ENCODE data around the gene PRCC. TPM values are rescaled to one million over a fixed set of nuclear protein-coding genes. Genes with fewer than 3 reads are reported as not detected.

Gene PRCC
- total and polyA plus RNA-seq, 2 of the 4 experiments (the other 2 are of a cell fraction): 10.6 to 59.6 TPM

- H2BK120ac ChIP-seq (ENCODE audit: low read depth, low read length): no peak overlapping the region
- in situ Hi-C loops (cut with MboI; ENCODE audit: low sequenced_read_pairs) (no loop called here), dilution Hi-C loops (cut with HindIII; ENCODE audit: low sequenced_read_pairs, unreplicated experiment) (no loop called here), intact Hi-C loops (cut with micrococcal nuclease) (no loop called here)
- no peak overlapping the region for H2AK9ac ChIP-seq (replicated peaks; ENCODE audit: low read depth, low read length, poor library complexity)
- H4K8ac ChIP-seq (ENCODE audit: low read depth in 2 of 2, low read length in 2 of 2): no peak overlapping the region
- H2AFZ ChIP-seq (replicated peaks; ENCODE audit: low read length, poor library complexity): peak overlapping the region; percentile 65
- whole genome bisulfite sequencing, 2 experiments (ENCODE audit: extremely low coverage in 2 of 2, insufficient read length in 1 of 2): 100% methylated on average over 1 of the region's 18 CpGs; no CpG with 5 or more reads in 1 of the 2 experiments
- H3K9me1 ChIP-seq (ENCODE audit: insufficient read depth, low read length): no peaks in the 10 kb centered on the region
- no peak overlapping the region for H3K18ac ChIP-seq (ENCODE audit: low read depth, low read length)
- H3K14ac ChIP-seq (replicated peaks; ENCODE audit: low read depth, low read length): no peak overlapping the region
- ChIA-PET POLR2A (ENCODE audit: unreplicated experiment) (no interaction called here), CTCF (interaction anchor here (0.6 to 1.9 kb wide), 2 partner anchors 10 to 194 kb away, joined by 3 to 8 read pairs; no protein-coding TSS in a partner anchor)
- H2BK5ac ChIP-seq (ENCODE audit: low read depth, low read length, poor library complexity, severe bottlenecking): no peak overlapping the region
- no peak overlapping the region for H3K4me2 ChIP-seq (ENCODE audit: low read depth, low read length)
- no peak overlapping the region for H3K27ac ChIP-seq (ENCODE audit: insufficient read depth, low read length)
- H2BK15ac ChIP-seq (ENCODE audit: low read depth, low read length): no peak overlapping the region
- no peak overlapping the region for H4K5ac ChIP-seq (ENCODE audit: low read depth, low read length)
- no peak overlapping the region for H3K4me3 ChIP-seq (ENCODE audit: insufficient read depth, low read depth, low read length)
- no peaks in the 10 kb centered on the region for H3K4me1 ChIP-seq (ENCODE audit: control insufficient read depth, insufficient read depth, low read length)
- no peaks in the 10 kb centered on the region for H3K79me1 ChIP-seq (ENCODE audit: low read depth in 1 of 2, low read length in 2 of 2)
- no peak overlapping the region for H2AK5ac ChIP-seq (ENCODE audit: low read depth, low read length)
- no peak for ATAC-seq (ENCODE audit: low read depth)
- peaks cover 62% of the 10 kb centered on the region for H3K27me3 ChIP-seq (ENCODE audit: control insufficient read depth, insufficient read depth, low read length)
- H3K56ac ChIP-seq (ENCODE audit: extremely low read depth, insufficient read depth, low read length): no peak overlapping the region
- no peaks in the 10 kb centered on the region for H3K9me3 ChIP-seq (ENCODE audit: control insufficient read depth, insufficient read depth, low read length)
- no peak for DNase-seq
- H4K20me1 ChIP-seq (ENCODE audit: insufficient read depth, low read length): no peaks in the 10 kb centered on the region
- no peak overlapping the region for H3K9ac ChIP-seq (ENCODE audit: low read depth, low read length)
- TF ChIP-seq CHD1 (IDR thresholded peaks at IDR 0.05; ENCODE audit: low read depth, low read length) (no peak), FOS (IDR thresholded peaks at IDR 0.05; ENCODE audit: low read depth, low read length) (no peak), SMC3 (IDR thresholded peaks at IDR 0.05; ENCODE audit: low read depth, low read length) (no peak), RAD21 (IDR thresholded peaks at IDR 0.05; ENCODE audit: low read length) (no peak), POLR2A (IDR thresholded peaks at IDR 0.05; ENCODE audit: low read depth, low read length) (no peak), MXI1 (IDR thresholded peaks at IDR 0.05; ENCODE audit: borderline replicate concordance, low read depth, low read length) (no peak), RFX5 (IDR thresholded peaks at IDR 0.05; ENCODE audit: low read depth, low read length) (no peak), MAZ (IDR thresholded peaks at IDR 0.05; ENCODE audit: borderline replicate concordance, low read depth, low read length) (no peak), BHLHE40 (IDR thresholded peaks at IDR 0.05; ENCODE audit: low read depth, low read length) (no peak), USF2 (IDR thresholded peaks at IDR 0.05; ENCODE audit: low read depth, low read length) (no peak), CEBPB (IDR thresholded peaks at IDR 0.05; ENCODE audit: low read depth, low read length) (no peak), RCOR1 (IDR thresholded peaks at IDR 0.05; ENCODE audit: insufficient replicate concordance, low read length) (no peak)
- TF ChIP-seq, protein P1, sequence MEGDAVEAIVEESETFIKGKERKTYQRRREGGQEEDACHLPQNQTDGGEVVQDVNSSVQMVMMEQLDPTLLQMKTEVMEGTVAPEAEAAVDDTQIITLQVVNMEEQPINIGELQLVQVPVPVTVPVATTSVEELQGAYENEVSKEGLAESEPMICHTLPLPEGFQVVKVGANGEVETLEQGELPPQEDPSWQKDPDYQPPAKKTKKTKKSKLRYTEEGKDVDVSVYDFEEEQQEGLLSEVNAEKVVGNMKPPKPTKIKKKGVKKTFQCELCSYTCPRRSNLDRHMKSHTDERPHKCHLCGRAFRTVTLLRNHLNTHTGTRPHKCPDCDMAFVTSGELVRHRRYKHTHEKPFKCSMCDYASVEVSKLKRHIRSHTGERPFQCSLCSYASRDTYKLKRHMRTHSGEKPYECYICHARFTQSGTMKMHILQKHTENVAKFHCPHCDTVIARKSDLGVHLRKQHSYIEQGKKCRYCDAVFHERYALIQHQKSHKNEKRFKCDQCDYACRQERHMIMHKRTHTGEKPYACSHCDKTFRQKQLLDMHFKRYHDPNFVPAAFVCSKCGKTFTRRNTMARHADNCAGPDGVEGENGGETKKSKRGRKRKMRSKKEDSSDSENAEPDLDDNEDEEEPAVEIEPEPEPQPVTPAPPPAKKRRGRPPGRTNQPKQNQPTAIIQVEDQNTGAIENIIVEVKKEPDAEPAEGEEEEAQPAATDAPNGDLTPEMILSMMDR (conservative IDR thresholded peaks at IDR 0.05; ENCODE audit: low read depth, low read length): no peak
- TF ChIP-seq, protein P2, sequence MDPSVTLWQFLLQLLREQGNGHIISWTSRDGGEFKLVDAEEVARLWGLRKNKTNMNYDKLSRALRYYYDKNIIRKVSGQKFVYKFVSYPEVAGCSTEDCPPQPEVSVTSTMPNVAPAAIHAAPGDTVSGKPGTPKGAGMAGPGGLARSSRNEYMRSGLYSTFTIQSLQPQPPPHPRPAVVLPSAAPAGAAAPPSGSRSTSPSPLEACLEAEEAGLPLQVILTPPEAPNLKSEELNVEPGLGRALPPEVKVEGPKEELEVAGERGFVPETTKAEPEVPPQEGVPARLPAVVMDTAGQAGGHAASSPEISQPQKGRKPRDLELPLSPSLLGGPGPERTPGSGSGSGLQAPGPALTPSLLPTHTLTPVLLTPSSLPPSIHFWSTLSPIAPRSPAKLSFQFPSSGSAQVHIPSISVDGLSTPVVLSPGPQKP (IDR thresholded peaks at IDR 0.05; ENCODE audit: borderline replicate concordance, low read depth, low read length): no peak
- no peak overlapping the region for H3K23ac ChIP-seq (ENCODE audit: low read depth, low read length)
- H2BK20ac ChIP-seq (ENCODE audit: low read depth, low read length): no peak overlapping the region
- no TSS peak for BruUV-seq (replicated peaks)
- H3K36me3 ChIP-seq (ENCODE audit: control insufficient read depth, insufficient read depth, low read length): no peaks in the 10 kb centered on the region
- no peak overlapping the region for H4K91ac ChIP-seq (ENCODE audit: insufficient read depth, low read depth, low read length)
- H3K4ac ChIP-seq (ENCODE audit: low read depth, low read length): no peak overlapping the region
Measured at GRCh38 chr1:156828400-156829124, 61.2 kb downstream of the PRCC start.

Data from IMR-90 (cell line).